Placental pericyte (primary cell): Measurements from ENCODE around the gene SH3TC1. TPM values are rescaled to one million over a fixed set of nuclear protein-coding genes. Genes with fewer than 3 reads are reported as not detected.

Source experiments
- total RNA-seq: library from RNA; depleted of rRNA; stranded (reverse); fragments of >200 nt; gene quantifications from 2 replicates; pipeline ENCODE4 v1.2.3, GENCODE V29; 2012

Gene SH3TC1
- total RNA-seq: 49.4 and 51.2 TPM in 2 replicates

GRCh38 chr4:8198906-8199593 is at the start of gene SH3TC1:
TSS of gene SH3TC1 (plus strand) at chr4:8199290. CDS start at chr4:8205195, 5,905 bp downstream.

GRCh38 chr4:8158710-8159536 is 40.2 kb upstream of the SH3TC1 start, which contains the start of gene ABLIM2:
TSS of gene ABLIM2 (minus strand) at chr4:8158813. CDS start at chr4:8158689, 124 bp downstream.

GRCh38 chr4:8269535-8270417 is 70.7 kb downstream of the SH3TC1 start, which contains the start of gene HTRA3:
TSS of gene HTRA3 (plus strand) at chr4:8269754. CDS start at chr4:8269969, 215 bp downstream.

Other genes starting within 250 kb of the SH3TC1 start
- 0.22 and 0.29 TPM in 2 replicates for gene ABLIM2, start 40.5 kb upstream of the SH3TC1 start, total RNA-seq
- 7.3 and 8.1 TPM in 2 replicates for gene HTRA3, start 70.5 kb downstream of the SH3TC1 start, total RNA-seq
- gene ACOX3, start 241.4 kb downstream of the SH3TC1 start, total RNA-seq: 17.9 and 29.3 TPM in 2 replicates
- 18.0 and 19.7 TPM in 2 replicates for gene TRMT44, start 241.5 kb downstream of the SH3TC1 start, total RNA-seq